OCI-LY1 (cell line): ENCODE data around the gene TSEN2.
A peak's percentile ranks its signal among the peaks of the same experiment; 100 is the strongest.

Experiments used
- H2AFZ ChIP-seq: fragments of 200-600 bp; sonication (generic), shearing (Covaris generic); 2 replicates; pipeline ENCODE4 v1.6.0; 2014; ENCODE audit warnings: antibody characterized with exemption, mild to moderate bottlenecking, low read length
- H3F3A ChIP-seq: fragments of 200-600 bp; sonication (generic), shearing (Covaris generic); 2 replicates; pipeline ENCODE4 v1.6.0; 2014; ENCODE audit warnings: mild to moderate bottlenecking, antibody characterized with exemption, low read length, moderate library complexity; ENCODE audit not compliant: insufficient read depth
- H3K27ac ChIP-seq: fragments of 200-600 bp; sonication (generic); 2 replicates; pipeline ENCODE4 v1.5.1; 2014; ENCODE audit warnings: low read length, mixed run types, mild to moderate bottlenecking, low read depth; ENCODE audit not compliant: poor library complexity, severe bottlenecking
- H3K27me3 ChIP-seq: fragments of 200-600 bp; sonication (generic); 2 replicates; pipeline ENCODE4 v1.6.0; 2014; ENCODE audit warnings: antibody characterized with exemption, mild to moderate bottlenecking, low read length, moderate library complexity; ENCODE audit not compliant: insufficient read depth
- H3K36me3 ChIP-seq: fragments of 200-600 bp; sonication (generic); 2 replicates; pipeline ENCODE4 v1.6.1; 2014; ENCODE audit warnings: mild to moderate bottlenecking, antibody characterized with exemption, low read length, moderate library complexity, mixed read lengths; ENCODE audit not compliant: insufficient read depth
- H3K4me1 ChIP-seq: fragments of 200-600 bp; sonication (generic); 2 replicates; pipeline ENCODE4 v1.5.1; 2014; ENCODE audit warnings: mild to moderate bottlenecking, low read length, moderate library complexity; ENCODE audit not compliant: insufficient read depth, severe bottlenecking
- H3K4me2 ChIP-seq: fragments of 200-600 bp; sonication (generic), shearing (Covaris generic); 2 replicates; pipeline ENCODE4 v1.6.1; 2014; ENCODE audit warnings: low read length
- H3K4me3 ChIP-seq: fragments of 200-600 bp; sonication (generic); 2 replicates; pipeline ENCODE4 v1.5.1; 2014; ENCODE audit warnings: low read length, low read depth, mild to moderate bottlenecking, mixed read lengths; ENCODE audit not compliant: poor library complexity, severe bottlenecking
- H3K79me2 ChIP-seq: fragments of 200-600 bp; shearing (Covaris generic); 2 replicates; pipeline ENCODE4 v1.6.1; 2016; ENCODE audit warnings: mixed run types, low read length, mixed read lengths; ENCODE audit not compliant: insufficient read depth
- H3K9ac ChIP-seq: fragments of 200-600 bp; sonication (generic), shearing (Covaris generic); 2 replicates; pipeline ENCODE4 v1.6.1; 2014; ENCODE audit warnings: mild to moderate bottlenecking, low read length, mixed read lengths
- H3K9me2 ChIP-seq: fragments of 200-600 bp; sonication (generic), shearing (Covaris generic); 2 replicates; pipeline ENCODE4 v1.6.1; 2014; ENCODE audit warnings: low read depth, mild to moderate bottlenecking, low read length, mixed read lengths
- H3K9me3 ChIP-seq: fragments of 200-600 bp; shearing (Covaris generic); 2 replicates; pipeline ENCODE4 v1.6.1; 2014; ENCODE audit warnings: low read length, mixed read lengths
- H4K20me1 ChIP-seq: fragments of 200-600 bp; sonication (generic), shearing (Covaris generic); 2 replicates; pipeline ENCODE4 v1.6.0; 2016; ENCODE audit warnings: mild to moderate bottlenecking, low read length; ENCODE audit not compliant: insufficient read depth
- EZH2 ChIP-seq: fragments of 200-600 bp; sonication (generic), shearing (Covaris generic); IDR thresholded peaks from 2 replicates; pipeline ENCODE4 v1.8.0; 2017; ENCODE audit warnings: borderline replicate concordance, mixed run types, mild to moderate bottlenecking, antibody characterized with exemption, low read length, moderate library complexity, mixed read lengths
- TF ChIP-seq, protein P1 (sequence below): fragments of 200-600 bp; sonication (generic), shearing (Covaris generic); IDR thresholded peaks from 2 replicates; pipeline ENCODE4 v1.5.1; 2017; ENCODE audit warnings: mild to moderate bottlenecking, antibody characterized with exemption, low read length, moderate library complexity, mixed read lengths

Gene TSEN2

DNA sequence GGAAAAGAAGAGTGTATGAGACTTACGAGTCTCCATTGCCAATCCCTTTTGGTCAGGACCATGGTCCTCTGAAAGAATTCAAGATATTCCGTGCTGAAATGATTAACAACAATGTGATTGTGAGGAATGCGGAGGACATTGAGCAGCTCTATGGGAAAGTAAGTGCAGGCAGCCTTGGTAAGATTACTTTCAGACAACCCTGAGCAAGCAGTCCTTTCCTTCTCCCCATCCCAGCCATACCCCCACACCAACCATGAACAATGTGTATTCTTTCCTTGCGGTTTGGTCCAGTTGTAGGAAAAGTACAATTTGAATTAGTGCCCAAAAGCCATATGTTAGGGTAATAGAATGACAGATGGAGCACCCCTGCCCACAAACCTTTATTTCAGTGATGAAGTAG, 5.6 kb downstream of the TSEN2 start:
- Histone ChIP-seq H3K79me2 (no peaks in the 10 kb centered on the region), H3F3A (no peaks in the 10 kb centered on the region), H3K27ac (no peak overlapping the region), H3K36me3 (peaks cover 60% of the 10 kb centered on the region), H3K9me2 (no peaks in the 10 kb centered on the region), H2AFZ (no peak overlapping the region), H3K4me3 (no peak overlapping the region), H3K4me2 (no peak overlapping the region), H3K4me1 (peaks cover 12% of the 10 kb centered on the region), H4K20me1 (no peaks in the 10 kb centered on the region), H3K27me3 (no peaks in the 10 kb centered on the region), H3K9me3 (no peaks in the 10 kb centered on the region), H3K9ac (no peak overlapping the region)
- no peak for TF ChIP-seq EZH2
- TF ChIP-seq, protein P1, sequence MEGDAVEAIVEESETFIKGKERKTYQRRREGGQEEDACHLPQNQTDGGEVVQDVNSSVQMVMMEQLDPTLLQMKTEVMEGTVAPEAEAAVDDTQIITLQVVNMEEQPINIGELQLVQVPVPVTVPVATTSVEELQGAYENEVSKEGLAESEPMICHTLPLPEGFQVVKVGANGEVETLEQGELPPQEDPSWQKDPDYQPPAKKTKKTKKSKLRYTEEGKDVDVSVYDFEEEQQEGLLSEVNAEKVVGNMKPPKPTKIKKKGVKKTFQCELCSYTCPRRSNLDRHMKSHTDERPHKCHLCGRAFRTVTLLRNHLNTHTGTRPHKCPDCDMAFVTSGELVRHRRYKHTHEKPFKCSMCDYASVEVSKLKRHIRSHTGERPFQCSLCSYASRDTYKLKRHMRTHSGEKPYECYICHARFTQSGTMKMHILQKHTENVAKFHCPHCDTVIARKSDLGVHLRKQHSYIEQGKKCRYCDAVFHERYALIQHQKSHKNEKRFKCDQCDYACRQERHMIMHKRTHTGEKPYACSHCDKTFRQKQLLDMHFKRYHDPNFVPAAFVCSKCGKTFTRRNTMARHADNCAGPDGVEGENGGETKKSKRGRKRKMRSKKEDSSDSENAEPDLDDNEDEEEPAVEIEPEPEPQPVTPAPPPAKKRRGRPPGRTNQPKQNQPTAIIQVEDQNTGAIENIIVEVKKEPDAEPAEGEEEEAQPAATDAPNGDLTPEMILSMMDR: no peak

GRCh38 chr3:12490547-12490946, 6.3 kb downstream of the TSEN2 start:
- Histone ChIP-seq H3K36me3 (peaks cover 65% of the 10 kb centered on the region), H3K27ac (no peak overlapping the region), H2AFZ (no peak overlapping the region)

GRCh38 chr3:12495749-12496452, 11.6 kb downstream of the TSEN2 start:
- no peak overlapping the region for H3K4me2 ChIP-seq
- no peak overlapping the region for H3K9ac ChIP-seq
- H3K27me3 ChIP-seq: no peaks in the 10 kb centered on the region
- no peaks in the 10 kb centered on the region for H4K20me1 ChIP-seq
- H2AFZ ChIP-seq: no peak overlapping the region
- H3K79me2 ChIP-seq: no peaks in the 10 kb centered on the region
- H3F3A ChIP-seq: no peaks in the 10 kb centered on the region
- no peak for TF ChIP-seq EZH2
- TF ChIP-seq, protein P1: peak; percentile 25; the same call in 1 of the 2 replicates
- H3K9me3 ChIP-seq: no peaks in the 10 kb centered on the region
- H3K4me1 ChIP-seq: no peaks in the 10 kb centered on the region
- no peak overlapping the region for H3K4me3 ChIP-seq
- H3K9me2 ChIP-seq: no peaks in the 10 kb centered on the region
- no peak overlapping the region for H3K27ac ChIP-seq
- H3K36me3 ChIP-seq: peaks cover 82% of the 10 kb centered on the region

More at GRCh38 chr3:12490547-12490946, 6.3 kb downstream of the TSEN2 start:
- Histone ChIP-seq H3F3A (no peaks in the 10 kb centered on the region), H3K9ac (no peak overlapping the region), H3K4me1 (peaks cover 5% of the 10 kb centered on the region), H3K79me2 (no peaks in the 10 kb centered on the region), H3K27me3 (no peaks in the 10 kb centered on the region), H3K9me2 (no peaks in the 10 kb centered on the region), H3K9me3 (no peaks in the 10 kb centered on the region), H3K4me3 (no peak overlapping the region), H4K20me1 (no peaks in the 10 kb centered on the region), H3K4me2 (no peak overlapping the region)
- no peak for TF ChIP-seq EZH2
- TF ChIP-seq, protein P1: no peak
